Superior temporal gyrus (tissue), 1 donor: ENCODE results near the gene PRAMEF5.
"Not testable (repeated sequence)": the region's sequence is repeated elsewhere in the genome, so short reads cannot be mapped to it uniquely, and the experiment has no call there.

Experiments used
- DNase-seq: peaks from one replicate; pipeline ENCODE4 v3.0.0-alpha.2; 2016; ENCODE audit errors: extremely low spot score

Gene PRAMEF5

GRCh38 chr1:13277016-13277415 is 23.0 kb downstream of the PRAMEF5 start:
- DNase-seq = not testable (repeated sequence)

GRCh38 chr1:13279617-13280016 is 25.6 kb downstream of the PRAMEF5 start:
- DNase-seq = not testable (repeated sequence)

DNA sequence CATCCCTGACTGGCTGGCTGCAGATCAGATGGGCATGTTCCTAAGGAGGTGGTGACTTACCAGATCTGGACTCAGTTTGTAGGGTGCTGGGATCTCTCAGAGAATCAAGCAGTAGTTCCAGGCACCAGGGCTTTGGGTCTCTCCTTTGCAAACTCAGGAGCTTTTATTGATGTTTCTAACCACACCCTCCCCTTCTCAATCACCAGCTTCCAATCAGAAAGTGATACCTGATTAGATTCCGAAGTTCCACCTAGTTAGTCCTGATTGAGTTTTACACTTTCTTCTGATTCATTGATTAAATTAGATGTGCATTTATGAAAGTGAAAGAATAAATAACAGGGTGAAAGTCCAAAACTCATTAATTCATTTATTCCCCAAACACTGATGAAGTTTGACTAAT is 31.0 kb downstream of the PRAMEF5 start, which contains the start of gene PRAMEF8:
PRAMEF8 (minus strand) TSS at position 101 of the 400 bp plus-strand sequence. CDS start 1,046 bp downstream, outside the sequence.
- not testable (repeated sequence) for DNase-seq

DNA sequence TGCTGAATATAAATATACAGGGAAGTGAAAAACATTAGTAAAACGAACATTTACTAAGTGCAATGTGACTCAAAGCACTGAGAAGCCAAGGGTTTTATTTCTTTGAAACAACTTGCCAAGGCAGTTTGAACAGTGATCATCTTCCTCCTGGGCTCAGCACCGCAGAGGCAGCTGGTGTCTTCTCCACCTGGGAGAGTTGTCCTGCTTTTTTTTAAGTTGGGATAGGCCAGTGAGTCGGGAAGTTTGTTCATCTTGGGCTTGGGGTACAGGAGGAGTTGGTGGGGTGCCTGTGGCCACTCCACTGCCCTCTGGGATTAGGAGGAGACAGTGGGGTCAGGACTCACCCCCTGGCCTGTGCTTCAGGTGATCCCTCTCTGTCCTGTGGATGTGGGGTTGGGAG is 35.0 kb downstream of the PRAMEF5 start:
- DNase-seq = not testable (repeated sequence)

- DNase-seq = not testable (repeated sequence)
These were observed 43.4 kb downstream of the PRAMEF5 start for GRCh38 chr1:13297216-13297931.

GRCh38 chr1:13298699-13299098 is 44.7 kb downstream of the PRAMEF5 start:
- not testable (repeated sequence) for DNase-seq

DNA sequence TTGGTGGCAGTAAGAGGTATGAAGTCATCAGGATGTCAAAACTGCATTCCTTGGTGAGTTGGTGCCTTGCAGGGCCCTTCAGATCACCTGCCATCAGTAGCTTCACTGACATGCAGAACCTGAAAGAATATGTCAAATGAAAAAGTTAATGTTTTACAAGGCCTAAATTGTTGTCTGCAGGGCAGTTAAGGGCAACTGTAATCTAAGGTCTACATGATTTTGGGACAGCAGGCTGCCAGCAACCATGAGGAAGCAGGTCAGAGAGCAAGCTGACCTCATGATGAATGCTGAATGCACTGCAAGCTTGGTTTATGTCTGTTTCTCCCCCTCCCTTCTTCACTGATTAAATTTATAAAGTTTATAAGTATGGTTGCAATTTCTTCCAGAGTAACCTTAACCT is 48.2 kb downstream of the PRAMEF5 start:
- not testable (repeated sequence) for DNase-seq

DNA sequence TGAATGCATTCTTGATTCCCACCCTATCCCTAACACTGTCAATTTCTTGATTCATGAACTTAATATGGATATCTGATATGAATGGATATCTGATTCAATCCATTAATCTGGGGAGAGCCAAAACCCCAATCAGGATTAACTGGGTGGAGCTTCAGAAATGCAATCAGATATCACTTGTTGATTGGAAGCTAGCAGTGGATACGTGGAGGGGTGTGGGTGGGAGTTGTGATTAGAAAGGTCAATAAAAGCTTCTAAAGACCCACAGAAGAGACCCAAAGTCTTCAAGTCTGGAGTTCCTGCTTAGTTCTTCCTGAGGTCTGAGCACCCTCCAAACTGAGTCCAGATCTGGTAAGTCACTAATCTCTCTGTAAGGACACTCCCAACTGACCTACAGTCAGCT is 49.2 kb downstream of the PRAMEF5 start, which contains the start of gene PRAMEF33:
PRAMEF33 (plus strand) TSS at position 301 of the 400 bp plus-strand sequence. CDS start 2,416 bp downstream, outside the sequence.
- DNase-seq = not testable (repeated sequence)
